Neural crest cell (in vitro differentiated cells): ENCODE data around the gene SOWAHB. TPM values are rescaled to one million over a fixed set of nuclear protein-coding genes. Genes with fewer than 3 reads are reported as not detected.

ENCODE experiments used
- DNase-seq: peaks from one replicate; pipeline ENCODE4 v3.0.0; 2021; ENCODE audit warnings: low read depth, mixed read lengths, low spot score
- H3K27ac Mint-ChIP-seq: one replicate; pipeline ENCODE4 v1.8.0; 2021; ENCODE audit warnings: mild to moderate bottlenecking, mixed read lengths; ENCODE audit not compliant: unreplicated experiment
- H3K27me3 Mint-ChIP-seq: 2 replicates; pipeline ENCODE4 v1.8.0; 2021; ENCODE audit warnings: low read depth, mild to moderate bottlenecking, mixed read lengths
- H3K36me3 Mint-ChIP-seq: 2 replicates; pipeline ENCODE4 v1.8.0; 2021; ENCODE audit warnings: low read depth, mild to moderate bottlenecking, mixed read lengths
- H3K4me1 Mint-ChIP-seq: 2 replicates; pipeline ENCODE4 v1.8.0; 2021; ENCODE audit warnings: mixed read lengths
- H3K4me3 Mint-ChIP-seq: one replicate; pipeline ENCODE4 v1.8.0; 2021; ENCODE audit warnings: mild to moderate bottlenecking, mixed read lengths
- H3K9me3 Mint-ChIP-seq: 2 replicates; pipeline ENCODE4 v1.8.0; 2021; ENCODE audit warnings: mixed read lengths
- CTCF ChIP-seq: fragments of 200-600 bp; sonication (generic); conservative IDR thresholded peaks from 2 replicates; pipeline ENCODE4 v1.5.0; 2021; ENCODE audit warnings: antibody characterized with exemption, mild to moderate bottlenecking
- total RNA-seq: library from RNA; stranded (reverse); gene quantifications from 2 replicates; pipeline ENCODE4 v1.2.1, GENCODE V29; 2021

SOWAHB gene
- total RNA-seq, 1 donor from 2014 or later: not detected

GRCh38 chr4:76920715-76921114, 22.8 kb upstream of the SOWAHB start:
- Mint-ChIP-seq H3K27me3 (no peaks in the 10 kb centered on the region), H3K9me3 (peaks cover 6% of the 10 kb centered on the region), H3K27ac (no peak overlapping the region), H3K36me3 (peaks cover 6% of the 10 kb centered on the region), H3K4me1 (no peaks in the 10 kb centered on the region), H3K4me3 (no peak overlapping the region)
- no peak for TF ChIP-seq CTCF
- no peak for DNase-seq

- H3K27me3 Mint-ChIP-seq: no peaks in the 10 kb centered on the region
- no peak overlapping the region for H3K4me3 Mint-ChIP-seq
- H3K36me3 Mint-ChIP-seq: peaks cover 3% of the 10 kb centered on the region
- no peaks in the 10 kb centered on the region for H3K4me1 Mint-ChIP-seq
- peaks cover 9% of the 10 kb centered on the region for H3K9me3 Mint-ChIP-seq
- TF ChIP-seq CTCF: no peak
- no peak for DNase-seq
- H3K27ac Mint-ChIP-seq: no peak overlapping the region
Measured at GRCh38 chr4:76909711-76910110, 11.8 kb upstream of the SOWAHB start.

- Mint-ChIP-seq H3K27me3 (no peaks in the 10 kb centered on the region), H3K4me1 (no peaks in the 10 kb centered on the region), H3K4me3 (no peak overlapping the region), H3K36me3 (peaks cover 3% of the 10 kb centered on the region), H3K27ac (no peak overlapping the region), H3K9me3 (peaks cover 9% of the 10 kb centered on the region)
- no peak for DNase-seq
- no peak for TF ChIP-seq CTCF
Measured at GRCh38 chr4:76905521-76905920, 7.6 kb upstream of the SOWAHB start.

GRCh38 chr4:76904646-76905190, 6.8 kb upstream of the SOWAHB start:
- H3K27me3 Mint-ChIP-seq: peaks cover 7% of the 10 kb centered on the region
- DNase-seq: no peak
- H3K27ac Mint-ChIP-seq: peak overlapping the region; percentile 52
- H3K36me3 Mint-ChIP-seq: peaks cover 3% of the 10 kb centered on the region
- H3K4me3 Mint-ChIP-seq: no peak overlapping the region
- TF ChIP-seq CTCF: no peak
- H3K9me3 Mint-ChIP-seq: peaks cover 8% of the 10 kb centered on the region
- no peaks in the 10 kb centered on the region for H3K4me1 Mint-ChIP-seq

GRCh38 chr4:76902233-76902890, 4.4 kb upstream of the SOWAHB start:
- Mint-ChIP-seq H3K9me3 (peaks cover 4% of the 10 kb centered on the region), H3K27me3 (peaks cover 28% of the 10 kb centered on the region), H3K27ac (no peak overlapping the region), H3K4me1 (no peaks in the 10 kb centered on the region), H3K4me3 (no peak overlapping the region), H3K36me3 (peaks cover 2% of the 10 kb centered on the region)
- TF ChIP-seq CTCF: no peak
- no peak for DNase-seq
